Lower leg skin (tissue), 3 donors: Measurements from ENCODE around the gene LHFPL2.

Experiments used
- POLR2A ChIP-seq, 2 donors: fragments of 450-650 bp; IDR thresholded peaks; one replicate each; pipeline ENCODE4 v1.6.1; 2016 to 2017; ENCODE audit warnings: antibody characterized with exemption in 2 of 2, mild to moderate bottlenecking in 1 of 2, moderate library complexity in 1 of 2
- TF ChIP-seq, protein P1 (sequence below), 3 donors: fragments of 450-650 bp; IDR thresholded peaks; one replicate each; pipeline ENCODE4 v1.5.1; 2016; ENCODE audit warnings: antibody characterized with exemption in 3 of 3, mild to moderate bottlenecking in 3 of 3, moderate library complexity in 2 of 3

DNA sequence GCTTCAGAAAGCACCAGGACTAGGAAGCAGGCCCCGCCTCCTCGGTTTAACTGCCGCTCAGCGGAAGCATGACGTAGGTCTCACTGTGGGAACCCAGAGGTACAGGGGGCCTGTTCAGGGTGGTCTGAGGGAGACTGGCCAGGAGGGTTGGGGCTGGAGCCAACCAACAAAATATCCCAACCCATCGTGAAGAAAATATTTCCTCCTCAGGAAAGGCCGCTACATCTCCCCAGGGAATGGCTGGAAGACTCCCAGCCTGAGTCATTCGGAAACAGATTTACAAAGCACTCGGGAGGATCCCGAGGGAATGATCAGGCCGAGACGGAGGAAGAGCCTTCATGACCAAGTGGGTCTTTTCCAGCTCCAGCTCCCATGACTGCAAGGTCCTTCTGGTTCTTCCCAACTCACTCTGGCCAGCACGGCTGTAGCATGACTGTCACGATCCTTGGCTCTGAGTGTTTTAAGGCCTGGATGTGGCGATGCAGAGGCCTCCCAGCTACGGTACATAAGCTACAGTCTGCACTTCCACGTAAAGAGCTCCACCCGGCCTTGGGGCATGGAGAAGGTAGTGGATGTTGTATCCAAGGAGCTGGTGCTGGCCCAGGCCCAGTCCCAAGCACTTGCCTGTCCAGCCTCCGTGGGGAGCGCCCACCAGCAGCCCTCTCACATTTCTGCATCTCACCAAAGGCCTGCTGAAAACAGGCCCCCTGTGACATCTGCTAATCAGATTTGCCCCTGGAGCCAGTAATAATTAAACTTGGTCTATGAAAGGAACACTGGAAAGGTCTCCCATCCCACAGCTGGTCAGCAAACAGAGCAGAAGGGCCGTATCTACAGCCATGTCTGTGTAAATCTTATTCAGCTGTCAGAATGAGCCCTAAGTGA is 100.6 kb downstream of the LHFPL2 start:
- TF ChIP-seq, protein P1, sequence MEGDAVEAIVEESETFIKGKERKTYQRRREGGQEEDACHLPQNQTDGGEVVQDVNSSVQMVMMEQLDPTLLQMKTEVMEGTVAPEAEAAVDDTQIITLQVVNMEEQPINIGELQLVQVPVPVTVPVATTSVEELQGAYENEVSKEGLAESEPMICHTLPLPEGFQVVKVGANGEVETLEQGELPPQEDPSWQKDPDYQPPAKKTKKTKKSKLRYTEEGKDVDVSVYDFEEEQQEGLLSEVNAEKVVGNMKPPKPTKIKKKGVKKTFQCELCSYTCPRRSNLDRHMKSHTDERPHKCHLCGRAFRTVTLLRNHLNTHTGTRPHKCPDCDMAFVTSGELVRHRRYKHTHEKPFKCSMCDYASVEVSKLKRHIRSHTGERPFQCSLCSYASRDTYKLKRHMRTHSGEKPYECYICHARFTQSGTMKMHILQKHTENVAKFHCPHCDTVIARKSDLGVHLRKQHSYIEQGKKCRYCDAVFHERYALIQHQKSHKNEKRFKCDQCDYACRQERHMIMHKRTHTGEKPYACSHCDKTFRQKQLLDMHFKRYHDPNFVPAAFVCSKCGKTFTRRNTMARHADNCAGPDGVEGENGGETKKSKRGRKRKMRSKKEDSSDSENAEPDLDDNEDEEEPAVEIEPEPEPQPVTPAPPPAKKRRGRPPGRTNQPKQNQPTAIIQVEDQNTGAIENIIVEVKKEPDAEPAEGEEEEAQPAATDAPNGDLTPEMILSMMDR (IDR thresholded peaks at IDR 0.05), result no peak
- no peak for TF ChIP-seq POLR2A (IDR thresholded peaks at IDR 0.05)
